GM23338 (cell line): ENCODE measurements around the gene LMBR1. TPM values are rescaled to one million over a fixed set of nuclear protein-coding genes. Genes with fewer than 3 reads are reported as not detected.

Experiments
- ATAC-seq: fragments of 200-7000 bp; cut with Tn5 transposase; 3 replicates; pipeline ENCODE4 v1.9.1; 2020
- DNase-seq: peaks from one replicate; pipeline ENCODE4 v3.0.0-alpha.2; 2015; ENCODE audit warnings: low spot score
- H2AFZ ChIP-seq: fragments of 200-600 bp; sonication (generic); 2 replicates; pipeline ENCODE4 v1.8.0; 2016; ENCODE audit warnings: antibody characterized with exemption, mild to moderate bottlenecking, moderate library complexity
- H3F3A ChIP-seq: fragments of 200-600 bp; sonication (generic); replicated peaks from 2 replicates; pipeline ENCODE4 v1.8.0; 2017; ENCODE audit warnings: antibody characterized with exemption, mixed run types, low read depth
- H3K27ac ChIP-seq: fragments of 200-600 bp; sonication (generic); 2 replicates; pipeline ENCODE4 v1.6.1; 2016; ENCODE audit warnings: low read depth
- H3K27me3 ChIP-seq: fragments of 200-600 bp; sonication (generic); 2 replicates; pipeline ENCODE4 v1.8.0; 2016; ENCODE audit warnings: mild to moderate bottlenecking, mixed run types, moderate library complexity; ENCODE audit not compliant: insufficient read depth
- H3K36me3 ChIP-seq: fragments of 200-600 bp; sonication (generic); 2 replicates; pipeline ENCODE4 v1.8.0; 2016; ENCODE audit warnings: mild to moderate bottlenecking; ENCODE audit not compliant: insufficient read depth
- H3K4me1 ChIP-seq: fragments of 200-600 bp; sonication (generic); 2 replicates; pipeline ENCODE4 v1.8.0; 2016; ENCODE audit warnings: mild to moderate bottlenecking, moderate library complexity; ENCODE audit not compliant: insufficient read depth
- H3K4me2 ChIP-seq: fragments of 200-600 bp; sonication (generic); 2 replicates; pipeline ENCODE4 v1.7.1; 2017; ENCODE audit warnings: mixed run types
- H3K4me3 ChIP-seq: fragments of 200-600 bp; sonication (generic); 2 replicates; pipeline ENCODE4 v1.6.1; 2016; ENCODE audit warnings: mixed run types
- H3K79me2 ChIP-seq: fragments of 200-600 bp; sonication (generic); replicated peaks from 2 replicates; pipeline ENCODE4 v1.8.0; 2017; ENCODE audit warnings: mild to moderate bottlenecking; ENCODE audit not compliant: insufficient read depth
- H3K9me2 ChIP-seq: fragments of 200-600 bp; sonication (generic); 2 replicates; pipeline ENCODE4 v1.8.0; 2017; ENCODE audit not compliant: insufficient read depth
- H4K20me1 ChIP-seq: fragments of 200-600 bp; sonication (generic); replicated peaks from 2 replicates; pipeline ENCODE4 v1.8.0; 2017; ENCODE audit warnings: mild to moderate bottlenecking; ENCODE audit not compliant: insufficient read depth
- H3K27ac Mint-ChIP-seq: 2 replicates; pipeline ENCODE4 v1.8.0; 2020; ENCODE audit warnings: inconsistent platforms, mild to moderate bottlenecking, moderate library complexity, mixed read lengths
- H3K27me3 Mint-ChIP-seq: 3 replicates; pipeline ENCODE4 v1.8.0; 2022; ENCODE audit warnings: low read depth, mild to moderate bottlenecking, moderate library complexity, mixed read lengths, inconsistent platforms; ENCODE audit not compliant: insufficient read depth, poor library complexity
- H3K36me3 Mint-ChIP-seq: 3 replicates; pipeline ENCODE4 v1.8.0; 2021; ENCODE audit warnings: low read depth, mild to moderate bottlenecking, inconsistent platforms, moderate library complexity, mixed read lengths
- H3K4me1 Mint-ChIP-seq: 3 replicates; pipeline ENCODE4 v1.8.0; 2020; ENCODE audit warnings: mild to moderate bottlenecking, inconsistent platforms, mixed read lengths
- H3K4me3 Mint-ChIP-seq: 3 replicates; pipeline ENCODE4 v1.8.0; 2021; ENCODE audit warnings: moderate library complexity, mild to moderate bottlenecking, inconsistent platforms, mixed read lengths
- H3K9me3 Mint-ChIP-seq: 3 replicates; pipeline ENCODE4 v1.8.0; 2020; ENCODE audit warnings: moderate library complexity, mild to moderate bottlenecking, inconsistent platforms, mixed read lengths
- CREB1 ChIP-seq: fragments of 250-450 bp; sonication (Bioruptor Pico); IDR thresholded peaks from 2 replicates; pipeline ENCODE4 v1.5.0; 2020; ENCODE audit warnings: low read depth, mild to moderate bottlenecking, moderate library complexity
- CTCF ChIP-seq, 2 experiments: fragments of 200-600 bp in 1 of 2; sonication (generic) in 1 of 2; conservative IDR thresholded peaks; 2 replicates each; pipeline versions ENCODE4 v1.5.1 to v1.6.1; 2016 to 2017; ENCODE audit warnings: antibody characterized with exemption in 2 of 2, low read depth in 2 of 2, mild to moderate bottlenecking in 2 of 2, moderate library complexity in 1 of 2
- ETS1 ChIP-seq: IDR thresholded peaks from 2 replicates; pipeline ENCODE4 v1.6.1; 2016; ENCODE audit warnings: antibody characterized with exemption
- EZH2 ChIP-seq: fragments of 200-600 bp; sonication (generic); IDR thresholded peaks from one replicate; pipeline ENCODE4 v1.8.0; 2017; ENCODE audit warnings: antibody characterized with exemption, mild to moderate bottlenecking, low read depth; ENCODE audit not compliant: unreplicated experiment
- EZH2phosphoT487 ChIP-seq: fragments of 200-600 bp; sonication (generic); IDR thresholded peaks from one replicate; pipeline ENCODE4 v1.8.1; 2018; ENCODE audit warnings: antibody characterized with exemption; ENCODE audit not compliant: unreplicated experiment
- JUNB ChIP-seq: IDR thresholded peaks from one replicate; pipeline ENCODE4 v1.6.1; 2016; ENCODE audit warnings: antibody characterized with exemption; ENCODE audit not compliant: unreplicated experiment
- NANOG ChIP-seq: IDR thresholded peaks from 2 replicates; pipeline ENCODE4 v1.6.1; 2016; ENCODE audit warnings: antibody characterized with exemption, borderline replicate concordance
- POLR2AphosphoS5 ChIP-seq: IDR thresholded peaks from 2 replicates; pipeline ENCODE4 v1.6.1; 2016; ENCODE audit warnings: antibody characterized with exemption, low read depth
- STAT1 ChIP-seq: IDR thresholded peaks from one replicate; pipeline ENCODE4 v1.6.1; 2016; ENCODE audit warnings: antibody characterized with exemption; ENCODE audit not compliant: unreplicated experiment
- ZNF114 ChIP-seq: fragments of 250-450 bp; sonication (Bioruptor Pico); IDR thresholded peaks from 2 replicates; pipeline ENCODE4 v1.5.0; 2020; ENCODE audit warnings: mild to moderate bottlenecking, moderate library complexity
- ZNF331 ChIP-seq: fragments of 250-450 bp; sonication (Bioruptor Pico); IDR thresholded peaks from 2 replicates; pipeline ENCODE4 v1.5.0; 2020; ENCODE audit warnings: low read depth, mild to moderate bottlenecking, moderate library complexity
- ZNF462 ChIP-seq: fragments of 250-450 bp; sonication (Bioruptor Pico); IDR thresholded peaks from 2 replicates; pipeline ENCODE4 v1.5.0; 2020; ENCODE audit warnings: mild to moderate bottlenecking, moderate library complexity
- polyA plus RNA-seq: library from polyadenylated mRNA; unstranded; fragments of >200 nt; fragmentation: Nextera tagmentation; extraction: Ambion mirVana; gene quantifications from 2 replicates; pipeline ENCODE4 v1.2.1, GENCODE V29; 2016
- total RNA-seq: library from RNA; depleted of rRNA; stranded (reverse); fragments of >200 nt; shearing (Covaris generic); gene quantifications from 2 replicates; pipeline ENCODE4 v1.2.3, GENCODE V29; 2014
- TF ChIP-seq, protein P1 (sequence below): IDR thresholded peaks from one replicate; pipeline ENCODE4 v1.6.1; 2018; ENCODE audit warnings: antibody characterized with exemption; ENCODE audit not compliant: unreplicated experiment

LMBR1 gene
- total and polyA plus RNA-seq, 2 experiments from 2014 or later = 21.8 to 90.1 TPM

GRCh38 chr7:156840134-156840533, 52.8 kb downstream of the LMBR1 start:
- Mint-ChIP-seq H3K4me1 (peaks cover 8% of the 10 kb centered on the region), H3K36me3 (no peaks in the 10 kb centered on the region; the same call in 2 of the 3 replicates), H3K9me3 (no peaks in the 10 kb centered on the region), H3K4me3 (no peak overlapping the region), H3K27ac (peak overlapping the region; percentile 57; the same call in 1 of the 2 replicates), H3K27me3 (peaks cover 7% of the 10 kb centered on the region)
- DNase-seq (no peak), ATAC-seq (no peak)
- H4K20me1 ChIP-seq = peaks cover 12% of the 10 kb centered on the region
- peaks cover 71% of the 10 kb centered on the region for H3K79me2 ChIP-seq
- H3K4me3 ChIP-seq = no peak overlapping the region
- no peaks in the 10 kb centered on the region for H3K9me2 ChIP-seq
- no peak overlapping the region for H3K27ac ChIP-seq
- no peak overlapping the region for H3K4me2 ChIP-seq
- H3K36me3 ChIP-seq = no peaks in the 10 kb centered on the region
- no peak for TF ChIP-seq EZH2
- no peak for TF ChIP-seq CREB1 (CRISPR knock-in tag)
- TF ChIP-seq STAT1 = no peak
- no peak for TF ChIP-seq ZNF331 (CRISPR knock-in tag)
- no peak for TF ChIP-seq EZH2phosphoT487
- TF ChIP-seq JUNB = no peak
- no peak for TF ChIP-seq CTCF (conservative IDR thresholded peaks at IDR 0.05; ENCODE audit: low read depth in 2 of 2)
- TF ChIP-seq NANOG = no peak
- TF ChIP-seq ZNF114 (CRISPR knock-in tag) = no peak
- TF ChIP-seq ETS1 = no peak
- no peak for TF ChIP-seq POLR2AphosphoS5
- TF ChIP-seq ZNF462 (CRISPR knock-in tag) = no peak
- TF ChIP-seq, protein P1, sequence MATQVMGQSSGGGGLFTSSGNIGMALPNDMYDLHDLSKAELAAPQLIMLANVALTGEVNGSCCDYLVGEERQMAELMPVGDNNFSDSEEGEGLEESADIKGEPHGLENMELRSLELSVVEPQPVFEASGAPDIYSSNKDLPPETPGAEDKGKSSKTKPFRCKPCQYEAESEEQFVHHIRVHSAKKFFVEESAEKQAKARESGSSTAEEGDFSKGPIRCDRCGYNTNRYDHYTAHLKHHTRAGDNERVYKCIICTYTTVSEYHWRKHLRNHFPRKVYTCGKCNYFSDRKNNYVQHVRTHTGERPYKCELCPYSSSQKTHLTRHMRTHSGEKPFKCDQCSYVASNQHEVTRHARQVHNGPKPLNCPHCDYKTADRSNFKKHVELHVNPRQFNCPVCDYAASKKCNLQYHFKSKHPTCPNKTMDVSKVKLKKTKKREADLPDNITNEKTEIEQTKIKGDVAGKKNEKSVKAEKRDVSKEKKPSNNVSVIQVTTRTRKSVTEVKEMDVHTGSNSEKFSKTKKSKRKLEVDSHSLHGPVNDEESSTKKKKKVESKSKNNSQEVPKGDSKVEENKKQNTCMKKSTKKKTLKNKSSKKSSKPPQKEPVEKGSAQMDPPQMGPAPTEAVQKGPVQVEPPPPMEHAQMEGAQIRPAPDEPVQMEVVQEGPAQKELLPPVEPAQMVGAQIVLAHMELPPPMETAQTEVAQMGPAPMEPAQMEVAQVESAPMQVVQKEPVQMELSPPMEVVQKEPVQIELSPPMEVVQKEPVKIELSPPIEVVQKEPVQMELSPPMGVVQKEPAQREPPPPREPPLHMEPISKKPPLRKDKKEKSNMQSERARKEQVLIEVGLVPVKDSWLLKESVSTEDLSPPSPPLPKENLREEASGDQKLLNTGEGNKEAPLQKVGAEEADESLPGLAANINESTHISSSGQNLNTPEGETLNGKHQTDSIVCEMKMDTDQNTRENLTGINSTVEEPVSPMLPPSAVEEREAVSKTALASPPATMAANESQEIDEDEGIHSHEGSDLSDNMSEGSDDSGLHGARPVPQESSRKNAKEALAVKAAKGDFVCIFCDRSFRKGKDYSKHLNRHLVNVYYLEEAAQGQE = no peak
- H2AFZ ChIP-seq = no peak overlapping the region
- H3K27me3 ChIP-seq = no peaks in the 10 kb centered on the region
- H3F3A ChIP-seq = no peaks in the 10 kb centered on the region
- H3K4me1 ChIP-seq = no peaks in the 10 kb centered on the region
